Measurements from ENCODE around the gene U2AF1L4.

Gene U2AF1L4

GRCh38 chr19:35790981-35791813 lies 46.0 kb upstream of the U2AF1L4 start:
- no peak for DNase-seq (ENCODE audit: low read depth)
- H3K4me3 ChIP-seq (ENCODE audit: low read depth, low read length) = no peak overlapping the region
- TF ChIP-seq, protein P1, sequence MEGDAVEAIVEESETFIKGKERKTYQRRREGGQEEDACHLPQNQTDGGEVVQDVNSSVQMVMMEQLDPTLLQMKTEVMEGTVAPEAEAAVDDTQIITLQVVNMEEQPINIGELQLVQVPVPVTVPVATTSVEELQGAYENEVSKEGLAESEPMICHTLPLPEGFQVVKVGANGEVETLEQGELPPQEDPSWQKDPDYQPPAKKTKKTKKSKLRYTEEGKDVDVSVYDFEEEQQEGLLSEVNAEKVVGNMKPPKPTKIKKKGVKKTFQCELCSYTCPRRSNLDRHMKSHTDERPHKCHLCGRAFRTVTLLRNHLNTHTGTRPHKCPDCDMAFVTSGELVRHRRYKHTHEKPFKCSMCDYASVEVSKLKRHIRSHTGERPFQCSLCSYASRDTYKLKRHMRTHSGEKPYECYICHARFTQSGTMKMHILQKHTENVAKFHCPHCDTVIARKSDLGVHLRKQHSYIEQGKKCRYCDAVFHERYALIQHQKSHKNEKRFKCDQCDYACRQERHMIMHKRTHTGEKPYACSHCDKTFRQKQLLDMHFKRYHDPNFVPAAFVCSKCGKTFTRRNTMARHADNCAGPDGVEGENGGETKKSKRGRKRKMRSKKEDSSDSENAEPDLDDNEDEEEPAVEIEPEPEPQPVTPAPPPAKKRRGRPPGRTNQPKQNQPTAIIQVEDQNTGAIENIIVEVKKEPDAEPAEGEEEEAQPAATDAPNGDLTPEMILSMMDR (IDR thresholded peaks at IDR 0.05; ENCODE audit: low read depth, low read length, missing control alignments) = no peak
- in situ Hi-C loops (cut with HindIII; ENCODE audit: low sequenced_read_pairs) = no loop called here

GRCh38 chr19:35789978-35790944 lies 45.0 kb upstream of the U2AF1L4 start:
- DNase-seq (ENCODE audit: low read depth) = no peak
- in situ Hi-C loops (cut with HindIII; ENCODE audit: low sequenced_read_pairs) = no loop called here
- TF ChIP-seq, protein P1 (IDR thresholded peaks at IDR 0.05; ENCODE audit: low read depth, low read length, missing control alignments) = no peak
- H3K4me3 ChIP-seq (ENCODE audit: low read depth, low read length) = no peak overlapping the region

GRCh38 chr19:35789195-35789977 lies 44.2 kb upstream of the U2AF1L4 start:
- DNase-seq (ENCODE audit: low read depth) = no peak
- no peak overlapping the region for H3K4me3 ChIP-seq (ENCODE audit: low read depth, low read length)
- TF ChIP-seq, protein P1 (IDR thresholded peaks at IDR 0.05; ENCODE audit: low read depth, low read length, missing control alignments) = no peak
- in situ Hi-C loops (cut with HindIII; ENCODE audit: low sequenced_read_pairs) = no loop called here

DNA sequence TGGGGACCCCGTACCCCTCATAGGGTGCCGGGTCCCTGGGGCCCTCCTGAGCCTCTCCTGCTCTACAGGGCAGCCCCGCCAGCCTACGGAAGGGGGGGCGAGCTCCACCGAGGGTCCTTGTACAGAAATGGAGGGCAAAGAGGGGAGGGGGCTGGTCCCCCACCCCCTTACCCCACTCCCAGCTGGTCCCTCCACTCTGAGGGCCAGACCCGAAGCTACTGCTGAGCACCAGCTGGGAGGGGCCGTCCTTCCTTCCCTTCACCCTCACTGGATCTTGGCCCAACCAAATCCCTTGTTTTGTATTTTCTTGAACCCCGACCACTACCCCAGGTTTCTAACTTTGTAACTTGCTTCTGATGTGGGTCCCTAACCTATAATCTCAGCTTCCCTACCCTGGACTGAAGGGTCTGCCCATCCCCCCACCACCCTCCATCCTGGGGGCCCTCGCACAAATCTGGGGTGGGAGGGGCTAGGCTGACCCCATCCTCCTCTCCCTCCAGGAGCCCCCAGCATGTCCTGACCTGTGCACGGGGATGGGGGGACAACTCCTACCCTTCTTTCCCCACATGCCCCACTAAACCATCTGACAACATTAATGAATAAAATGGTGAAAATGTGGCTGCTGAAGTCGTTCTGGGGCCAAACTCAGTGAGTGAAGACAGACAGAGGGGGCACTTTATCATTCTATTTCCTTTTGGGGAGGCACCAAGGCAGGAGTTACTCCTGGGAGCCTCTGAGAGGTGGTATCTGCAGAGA lies 43.2 kb upstream of the U2AF1L4 start:
- in situ Hi-C loops (cut with HindIII; ENCODE audit: low sequenced_read_pairs) = no loop called here
- TF ChIP-seq, protein P1 (IDR thresholded peaks at IDR 0.05; ENCODE audit: low read depth, low read length, missing control alignments) = no peak
- H3K4me3 ChIP-seq (ENCODE audit: low read depth, low read length) = no peak overlapping the region
- no peak for DNase-seq (ENCODE audit: low read depth)

DNA sequence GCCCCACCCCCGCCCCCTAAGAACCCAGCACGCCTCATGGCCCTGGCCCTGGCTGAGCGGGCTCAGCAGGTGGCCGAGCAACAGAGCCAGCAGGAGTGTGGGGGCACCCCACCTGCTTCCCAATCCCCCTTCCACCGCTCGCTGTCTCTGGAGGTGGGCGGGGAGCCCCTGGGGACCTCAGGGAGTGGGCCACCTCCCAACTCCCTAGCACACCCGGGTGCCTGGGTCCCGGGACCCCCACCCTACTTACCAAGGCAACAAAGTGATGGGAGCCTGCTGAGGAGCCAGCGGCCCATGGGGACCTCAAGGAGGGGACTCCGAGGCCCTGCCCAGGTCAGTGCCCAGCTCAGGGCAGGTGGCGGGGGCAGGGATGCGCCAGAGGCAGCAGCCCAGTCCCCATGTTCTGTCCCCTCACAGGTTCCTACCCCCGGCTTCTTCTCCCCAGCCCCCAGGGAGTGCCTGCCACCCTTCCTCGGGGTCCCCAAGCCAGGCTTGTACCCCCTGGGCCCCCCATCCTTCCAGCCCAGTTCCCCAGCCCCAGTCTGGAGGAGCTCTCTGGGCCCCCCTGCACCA lies 42.1 kb upstream of the U2AF1L4 start:
- in situ Hi-C loops (cut with HindIII; ENCODE audit: low sequenced_read_pairs) = no loop called here
- DNase-seq (ENCODE audit: low read depth) = no peak
- no peak overlapping the region for H3K4me3 ChIP-seq (ENCODE audit: low read depth, low read length)
- TF ChIP-seq, protein P1 (IDR thresholded peaks at IDR 0.05; ENCODE audit: low read depth, low read length, missing control alignments) = no peak
